ENCODE data around the gene ADRB1. TPM values are rescaled to one million over a fixed set of nuclear protein-coding genes. Genes with fewer than 3 reads are reported as not detected.

Gene ADRB1
- total RNA-seq, 4 donors from 2014 or later, result 4.2 to 25.3 (median 12.3) TPM

DNA sequence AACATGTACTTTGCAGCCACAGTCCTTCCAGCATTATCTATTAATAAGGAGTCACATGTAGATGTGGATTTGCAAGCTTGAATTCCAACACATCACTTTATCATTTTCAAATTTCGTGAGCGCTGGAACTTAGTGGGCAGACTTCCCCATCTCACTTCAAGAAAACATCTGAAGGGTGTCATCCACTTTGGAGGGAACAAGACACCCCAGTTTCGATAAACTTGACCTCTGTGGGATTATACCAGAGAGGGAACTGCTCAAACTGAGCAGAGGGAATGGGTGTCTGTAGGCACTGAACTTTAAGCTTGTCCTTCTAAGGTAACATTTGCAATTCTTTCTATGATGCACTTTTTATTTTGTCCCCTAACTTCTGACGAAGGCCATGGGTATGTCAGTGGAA lies 27.5 kb downstream of the ADRB1 start:
- Histone ChIP-seq H3K36me3 (no peaks in the 10 kb centered on the region), H3K27ac (replicated peaks in 1 of 4) (no peak overlapping the region), H3K4me3 (no peak overlapping the region), H3K4me1 (peaks cover 14 to 25% (median 24%) of the 10 kb centered on the region in 4 donors), H3K27me3 (no peaks in the 10 kb centered on the region), H3K9me3 (no peaks in the 10 kb centered on the region)
- TF ChIP-seq, protein P1, sequence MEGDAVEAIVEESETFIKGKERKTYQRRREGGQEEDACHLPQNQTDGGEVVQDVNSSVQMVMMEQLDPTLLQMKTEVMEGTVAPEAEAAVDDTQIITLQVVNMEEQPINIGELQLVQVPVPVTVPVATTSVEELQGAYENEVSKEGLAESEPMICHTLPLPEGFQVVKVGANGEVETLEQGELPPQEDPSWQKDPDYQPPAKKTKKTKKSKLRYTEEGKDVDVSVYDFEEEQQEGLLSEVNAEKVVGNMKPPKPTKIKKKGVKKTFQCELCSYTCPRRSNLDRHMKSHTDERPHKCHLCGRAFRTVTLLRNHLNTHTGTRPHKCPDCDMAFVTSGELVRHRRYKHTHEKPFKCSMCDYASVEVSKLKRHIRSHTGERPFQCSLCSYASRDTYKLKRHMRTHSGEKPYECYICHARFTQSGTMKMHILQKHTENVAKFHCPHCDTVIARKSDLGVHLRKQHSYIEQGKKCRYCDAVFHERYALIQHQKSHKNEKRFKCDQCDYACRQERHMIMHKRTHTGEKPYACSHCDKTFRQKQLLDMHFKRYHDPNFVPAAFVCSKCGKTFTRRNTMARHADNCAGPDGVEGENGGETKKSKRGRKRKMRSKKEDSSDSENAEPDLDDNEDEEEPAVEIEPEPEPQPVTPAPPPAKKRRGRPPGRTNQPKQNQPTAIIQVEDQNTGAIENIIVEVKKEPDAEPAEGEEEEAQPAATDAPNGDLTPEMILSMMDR (IDR thresholded peaks at IDR 0.05), result no peak
- TF ChIP-seq POLR2A (IDR thresholded peaks at IDR 0.05; ENCODE audit: low read depth) (no peak), POLR2AphosphoS5 (IDR thresholded peaks at IDR 0.05) (no peak), EP300 (IDR thresholded peaks at IDR 0.05) (no peak)
- WGBS, result 76% methylated on average over 4 of the region's 4 CpGs
- intact Hi-C loops (cut with DNase I), result no loop called here
- no peak for DNase-seq (ENCODE audit: extremely low spot score)

DNA sequence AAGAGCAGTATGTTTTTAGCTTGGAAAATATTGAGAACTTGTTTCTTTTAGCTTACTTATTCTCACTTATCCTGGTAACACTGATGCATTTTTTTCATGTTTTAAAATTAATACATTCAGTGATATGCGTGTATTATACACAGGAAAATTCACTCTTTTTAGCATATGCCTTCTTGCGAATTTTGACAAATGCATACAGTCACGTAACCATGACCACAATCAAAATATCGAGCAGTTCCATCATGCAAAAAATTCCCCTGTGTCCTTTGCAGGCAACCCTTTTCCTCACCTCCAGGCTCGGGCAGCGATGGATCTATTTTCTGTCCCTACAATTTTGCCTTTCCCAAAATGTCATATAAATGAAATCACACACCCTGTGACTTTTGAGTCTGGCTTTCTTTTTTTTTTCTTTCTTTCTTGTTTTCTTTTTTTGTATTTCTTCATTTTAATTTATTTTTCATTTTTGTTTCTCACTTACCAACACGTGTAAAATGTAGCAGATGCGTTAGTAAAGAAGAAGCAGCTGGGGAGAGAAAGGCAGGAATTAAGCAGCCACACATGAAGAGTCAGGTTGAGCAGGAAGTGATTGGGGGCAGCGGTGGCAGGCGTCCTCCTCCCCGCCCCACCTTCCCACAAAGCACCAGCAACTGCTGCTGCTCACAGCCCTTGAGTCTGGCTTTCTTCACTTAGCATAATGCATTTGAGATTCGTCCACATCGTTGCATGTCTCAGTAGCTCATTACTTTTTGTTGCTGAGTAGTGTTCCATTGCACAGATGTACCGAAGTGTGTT lies 29.9 kb downstream of the ADRB1 start:
- H3K4me3 ChIP-seq, result no peak overlapping the region
- WGBS, result 72% methylated on average over 14 of the region's 14 CpGs
- H3K27ac ChIP-seq (replicated peaks in 1 of 4), result no peak overlapping the region
- H3K4me1 ChIP-seq, result peaks cover 0 to 1% (median under 1%) of the 10 kb centered on the region in 4 donors
- no peaks in the 10 kb centered on the region for H3K36me3 ChIP-seq
- no peaks in the 10 kb centered on the region for H3K9me3 ChIP-seq
- TF ChIP-seq POLR2AphosphoS5 (IDR thresholded peaks at IDR 0.05), result no peak
- no peak for TF ChIP-seq EP300 (IDR thresholded peaks at IDR 0.05)
- no peak for TF ChIP-seq POLR2A (IDR thresholded peaks at IDR 0.05; ENCODE audit: low read depth)
- TF ChIP-seq, protein P1 (IDR thresholded peaks at IDR 0.05), result no peak
- no peak for DNase-seq (ENCODE audit: extremely low spot score)
- intact Hi-C loops (cut with DNase I), result no loop called here
- H3K27me3 ChIP-seq, result no peaks in the 10 kb centered on the region

DNA sequence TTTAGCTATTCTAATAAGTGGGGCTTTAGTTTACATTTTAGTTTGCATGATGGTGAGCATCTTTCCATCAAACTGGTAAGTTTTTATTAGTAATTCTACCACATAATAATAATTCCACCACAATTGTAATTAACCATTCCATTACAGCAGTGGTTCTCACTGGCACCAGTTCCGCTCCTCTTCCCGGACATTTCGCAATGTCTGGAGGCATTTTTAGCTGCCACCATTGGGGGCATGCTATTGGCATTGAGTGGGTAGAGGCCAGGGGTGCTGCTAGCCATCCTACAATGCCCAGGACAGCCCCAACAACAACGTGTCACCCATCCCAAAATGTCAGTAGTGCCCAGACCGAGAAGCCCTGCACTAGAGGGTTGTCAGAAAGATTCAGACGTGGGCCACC lies 31.4 kb downstream of the ADRB1 start:
- no peaks in the 10 kb centered on the region for H3K27me3 ChIP-seq

DNA sequence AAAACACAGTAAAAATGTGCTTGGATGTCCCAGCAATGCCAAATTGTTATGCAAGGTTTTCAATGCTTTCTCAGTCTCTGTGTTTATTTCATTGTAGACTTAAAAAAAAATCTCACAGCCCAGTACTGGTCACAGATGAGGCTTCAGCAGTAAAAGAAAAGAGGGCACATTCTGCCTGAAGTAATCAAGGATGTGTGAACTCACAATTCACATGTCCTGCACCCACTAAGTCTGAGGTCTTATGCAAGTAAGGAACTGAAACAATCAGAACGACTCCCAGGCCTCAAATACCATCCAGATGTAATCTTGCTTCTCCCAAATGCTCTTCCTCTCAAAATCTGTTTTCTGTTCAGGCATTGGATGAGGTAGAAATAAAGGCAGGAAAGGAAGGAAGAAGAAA lies 33.7 kb downstream of the ADRB1 start:
- intact Hi-C loops (cut with DNase I), result no loop called here
- Histone ChIP-seq H3K27ac (replicated peaks in 1 of 4) (no peak overlapping the region), H3K9me3 (no peaks in the 10 kb centered on the region), H3K4me3 (no peak overlapping the region), H3K27me3 (no peaks in the 10 kb centered on the region), H3K36me3 (no peaks in the 10 kb centered on the region), H3K4me1 (no peaks in the 10 kb centered on the region)
- TF ChIP-seq POLR2AphosphoS5 (IDR thresholded peaks at IDR 0.05) (no peak), POLR2A (IDR thresholded peaks at IDR 0.05; ENCODE audit: low read depth) (no peak), EP300 (IDR thresholded peaks at IDR 0.05) (no peak)
- TF ChIP-seq, protein P1 (IDR thresholded peaks at IDR 0.05), result no peak
- no peak for DNase-seq (ENCODE audit: extremely low spot score)
- WGBS, result 63% methylated on average over 1 of the region's 1 CpG

More for the DNA sequence above, 31.4 kb downstream of the ADRB1 start:
- DNase-seq (ENCODE audit: extremely low spot score), result no peak
- 84% methylated on average over 6 of the region's 6 CpGs for WGBS
- Histone ChIP-seq H3K36me3 (no peaks in the 10 kb centered on the region), H3K9me3 (no peaks in the 10 kb centered on the region), H3K4me1 (no peaks in the 10 kb centered on the region), H3K4me3 (no peak overlapping the region), H3K27ac (replicated peaks in 1 of 4) (no peak overlapping the region)
- TF ChIP-seq POLR2A (IDR thresholded peaks at IDR 0.05; ENCODE audit: low read depth), result no peak
- TF ChIP-seq POLR2AphosphoS5 (IDR thresholded peaks at IDR 0.05), result no peak
- TF ChIP-seq EP300 (IDR thresholded peaks at IDR 0.05), result no peak
- TF ChIP-seq, protein P1 (IDR thresholded peaks at IDR 0.05), result no peak
- intact Hi-C loops (cut with DNase I), result no loop called here
